Neural progenitor cell (in vitro differentiated cells): ENCODE data around the gene PREX1. TPM values are rescaled to one million over a fixed set of nuclear protein-coding genes. Genes with fewer than 3 reads are reported as not detected.

Experiments used
- DNase-seq: peaks from one replicate; pipeline ENCODE4 v3.0.0-alpha.2; 2016; ENCODE audit warnings: low spot score
- H2AFZ ChIP-seq: fragments of 200-600 bp; sonication (generic); replicated peaks from 2 replicates; pipeline ENCODE4 v1.6.1; 2016; ENCODE audit warnings: antibody characterized with exemption
- H3F3A ChIP-seq: fragments of 200-600 bp; sonication (generic); 2 replicates; pipeline ENCODE4 v1.6.1; 2016; ENCODE audit warnings: antibody characterized with exemption, low read depth
- H3K27ac ChIP-seq: fragments of 200-600 bp; sonication (generic); 2 replicates; pipeline ENCODE4 v1.5.1; 2016; ENCODE audit warnings: mild to moderate bottlenecking
- H3K27me3 ChIP-seq: fragments of 200-600 bp; sonication (generic); 2 replicates; pipeline ENCODE4 v1.6.1; 2016; ENCODE audit warnings: mild to moderate bottlenecking, moderate library complexity
- H3K36me3 ChIP-seq: fragments of 200-600 bp; sonication (generic); 2 replicates; pipeline ENCODE4 v1.5.1; 2016
- H3K4me1 ChIP-seq: fragments of 200-600 bp; sonication (generic); 2 replicates; pipeline ENCODE4 v1.6.1; 2016; ENCODE audit warnings: mixed run types
- H3K4me2 ChIP-seq: fragments of 200-600 bp; sonication (generic); 2 replicates; pipeline ENCODE4 v1.6.1; 2016
- H3K4me3 ChIP-seq: fragments of 200-600 bp; sonication (generic); 2 replicates; pipeline ENCODE4 v1.5.1; 2016
- H3K79me2 ChIP-seq: fragments of 200-600 bp; sonication (generic); 2 replicates; pipeline ENCODE4 v1.6.1; 2016; ENCODE audit warnings: low read depth
- H3K9ac ChIP-seq: fragments of 200-600 bp; sonication (generic); 2 replicates; pipeline ENCODE4 v1.6.1; 2016
- H3K9me3 ChIP-seq: fragments of 200-600 bp; sonication (generic); 2 replicates; pipeline ENCODE4 v1.5.1; 2016; ENCODE audit warnings: low read depth
- H4K20me1 ChIP-seq: fragments of 200-600 bp; sonication (generic); 2 replicates; pipeline ENCODE4 v1.6.1; 2016; ENCODE audit warnings: low read depth
- H3K27ac Mint-ChIP-seq: 3 replicates; pipeline ENCODE4 v1.8.0; 2021; ENCODE audit warnings: mixed read lengths
- H3K27me3 Mint-ChIP-seq: 2 replicates; pipeline ENCODE4 v1.8.0; 2022; ENCODE audit warnings: low read depth, mild to moderate bottlenecking, inconsistent platforms, moderate library complexity, mixed read lengths; ENCODE audit not compliant: insufficient read depth
- H3K36me3 Mint-ChIP-seq: 3 replicates; pipeline ENCODE4 v1.8.0; 2021; ENCODE audit warnings: mixed read lengths
- H3K4me1 Mint-ChIP-seq: 3 replicates; pipeline ENCODE4 v1.8.0; 2021; ENCODE audit warnings: mixed read lengths
- H3K4me3 Mint-ChIP-seq: 3 replicates; pipeline ENCODE4 v1.8.0; 2021; ENCODE audit warnings: mild to moderate bottlenecking, moderate library complexity, mixed read lengths
- H3K9me3 Mint-ChIP-seq: 3 replicates; pipeline ENCODE4 v1.8.0; 2020; ENCODE audit warnings: mixed read lengths
- CTCF ChIP-seq: fragments of 200-600 bp; sonication (generic); IDR thresholded peaks from 2 replicates; pipeline ENCODE4 v1.5.1; 2017; ENCODE audit warnings: antibody characterized with exemption, mild to moderate bottlenecking
- EZH2 ChIP-seq: fragments of 200-600 bp; sonication (generic); IDR thresholded peaks from 2 replicates; pipeline ENCODE4 v1.6.1; 2017; ENCODE audit warnings: antibody characterized with exemption, mild to moderate bottlenecking, moderate library complexity
- EZH2phosphoT487 ChIP-seq: fragments of 200-600 bp; sonication (generic); IDR thresholded peaks from 2 replicates; pipeline ENCODE4 v1.6.1; 2017; ENCODE audit warnings: antibody characterized with exemption
- total RNA-seq: library from RNA; depleted of rRNA; stranded (reverse); fragments of >200 nt; gene quantifications from 2 replicates; pipeline ENCODE4 v1.2.3, GENCODE V29; 2015; ENCODE audit warnings: low replicate concordance

The PREX1 gene
- total RNA-seq, 1 donor from 2014 or later = 4.5 TPM

GRCh38 chr20:48793776-48794175 is 34.0 kb downstream of the PREX1 start:
- H3K9me3 ChIP-seq = no peaks in the 10 kb centered on the region
- no peak overlapping the region for H3K9ac ChIP-seq

GRCh38 chr20:48791666-48792071 is 36.1 kb downstream of the PREX1 start:
- no peak overlapping the region for H3K4me3 Mint-ChIP-seq
- H3K4me1 ChIP-seq = peaks cover 39% of the 10 kb centered on the region
- TF ChIP-seq CTCF (no peak), EZH2 (no peak), EZH2phosphoT487 (no peak)
- peaks cover 5% of the 10 kb centered on the region for H4K20me1 ChIP-seq
- H3K27me3 ChIP-seq = no peaks in the 10 kb centered on the region
- peak overlapping the region; percentile 72 for H3K27ac Mint-ChIP-seq
- no peak overlapping the region for H3K4me3 ChIP-seq
- no peak overlapping the region for H3K4me2 ChIP-seq
- H3K36me3 ChIP-seq = no peaks in the 10 kb centered on the region
- H3K36me3 Mint-ChIP-seq = peaks cover 2% of the 10 kb centered on the region
- no peak overlapping the region for H3K9ac ChIP-seq
- peaks cover 93% of the 10 kb centered on the region for H3K4me1 Mint-ChIP-seq
- H3K9me3 Mint-ChIP-seq = no peaks in the 10 kb centered on the region
- peaks cover 3% of the 10 kb centered on the region for H3K27me3 Mint-ChIP-seq
- no peak for DNase-seq
- no peak overlapping the region for H3K27ac ChIP-seq
- H3F3A ChIP-seq = peaks cover 29% of the 10 kb centered on the region
- no peaks in the 10 kb centered on the region for H3K9me3 ChIP-seq
- no peaks in the 10 kb centered on the region for H3K79me2 ChIP-seq
- H2AFZ ChIP-seq = no peak overlapping the region

More at GRCh38 chr20:48793776-48794175, 34.0 kb downstream of the PREX1 start:
- Histone ChIP-seq H3K27me3 (peaks cover 3% of the 10 kb centered on the region), H3K4me2 (peak overlapping the region; percentile 75), H3K27ac (peak overlapping the region; percentile 30), H3K36me3 (no peaks in the 10 kb centered on the region), H3F3A (peaks cover 43% of the 10 kb centered on the region), H3K79me2 (no peaks in the 10 kb centered on the region), H3K4me1 (peaks cover 49% of the 10 kb centered on the region), H2AFZ (peak overlapping the region; percentile 87), H3K4me3 (no peak overlapping the region), H4K20me1 (peaks cover 21% of the 10 kb centered on the region)
- H3K9me3 Mint-ChIP-seq = no peaks in the 10 kb centered on the region
- no peaks in the 10 kb centered on the region for H3K36me3 Mint-ChIP-seq
- peak overlapping the region; percentile 99 for H3K27ac Mint-ChIP-seq
- DNase-seq = no peak
- peak overlapping the region; percentile 71 for H3K4me3 Mint-ChIP-seq
- H3K27me3 Mint-ChIP-seq = peaks cover 9% of the 10 kb centered on the region
- no peak for TF ChIP-seq EZH2
- TF ChIP-seq EZH2phosphoT487 = no peak
- TF ChIP-seq CTCF = no peak
- H3K4me1 Mint-ChIP-seq = peaks cover 94% of the 10 kb centered on the region

- H3K4me1 Mint-ChIP-seq = peaks cover 96% of the 10 kb centered on the region
Observed at GRCh38 chr20:48791014-48791413, 36.8 kb downstream of the PREX1 start.

More at GRCh38 chr20:48791014-48791413, 36.8 kb downstream of the PREX1 start:
- H3K9me3 ChIP-seq = no peaks in the 10 kb centered on the region
- no peak overlapping the region for H3K9ac ChIP-seq
- H3K9me3 Mint-ChIP-seq = no peaks in the 10 kb centered on the region
- DNase-seq = no peak
- no peak overlapping the region for H3K4me3 Mint-ChIP-seq
- no peak overlapping the region for H3K27ac ChIP-seq
- no peak overlapping the region for H2AFZ ChIP-seq
- H3F3A ChIP-seq = peaks cover 27% of the 10 kb centered on the region
- no peaks in the 10 kb centered on the region for H3K36me3 ChIP-seq
- TF ChIP-seq EZH2phosphoT487 (no peak), CTCF (no peak), EZH2 (no peak)
- H4K20me1 ChIP-seq = peaks cover 5% of the 10 kb centered on the region
- H3K4me1 ChIP-seq = peaks cover 38% of the 10 kb centered on the region
- H3K79me2 ChIP-seq = no peaks in the 10 kb centered on the region
- H3K4me2 ChIP-seq = no peak overlapping the region
- no peak overlapping the region for H3K4me3 ChIP-seq
- peaks cover 3% of the 10 kb centered on the region for H3K27me3 Mint-ChIP-seq
- H3K27me3 ChIP-seq = no peaks in the 10 kb centered on the region
- H3K27ac Mint-ChIP-seq = peak overlapping the region; percentile 99
- H3K36me3 Mint-ChIP-seq = peaks cover 2% of the 10 kb centered on the region
